PFSK-1 (cell line): ENCODE measurements around the gene TMEM184B.

ENCODE experiments used
- FOXP2 ChIP-seq: optimal IDR thresholded peaks from 2 replicates; pipeline ENCODE3; 2011; ENCODE audit warnings: borderline replicate concordance, control low read depth, inconsistent platforms; ENCODE audit not compliant: insufficient read depth; ENCODE audit errors: extremely low read length, extremely low read depth
- POLR2AphosphoS5 ChIP-seq: IDR thresholded peaks from 2 replicates; pipeline ENCODE4 v1.6.1; 2012; ENCODE audit warnings: low read depth, mild to moderate bottlenecking, control low read depth, low read length, moderate library complexity
- SIN3A ChIP-seq: IDR thresholded peaks from 2 replicates; pipeline ENCODE4 v1.6.1; 2012; ENCODE audit warnings: mild to moderate bottlenecking, low read length, moderate library complexity, borderline replicate concordance; ENCODE audit not compliant: insufficient read depth
- TAF1 ChIP-seq: IDR thresholded peaks from 2 replicates; pipeline ENCODE4 v1.6.1; 2012; ENCODE audit warnings: low read length, control low read depth, borderline replicate concordance; ENCODE audit not compliant: insufficient read depth
- TF ChIP-seq, protein P1 (sequence below), 2 experiments: IDR thresholded peaks; 2 replicates each; pipeline versions ENCODE4 v1.6.1 to v1.8.0; 2011 to 2012; ENCODE audit warnings: low read depth in 2 of 2, low read length in 2 of 2, control low read depth in 1 of 2, inconsistent platforms in 1 of 2, mild to moderate bottlenecking in 1 of 2, moderate library complexity in 1 of 2; ENCODE audit not compliant: insufficient read depth in 1 of 2

TMEM184B gene

DNA sequence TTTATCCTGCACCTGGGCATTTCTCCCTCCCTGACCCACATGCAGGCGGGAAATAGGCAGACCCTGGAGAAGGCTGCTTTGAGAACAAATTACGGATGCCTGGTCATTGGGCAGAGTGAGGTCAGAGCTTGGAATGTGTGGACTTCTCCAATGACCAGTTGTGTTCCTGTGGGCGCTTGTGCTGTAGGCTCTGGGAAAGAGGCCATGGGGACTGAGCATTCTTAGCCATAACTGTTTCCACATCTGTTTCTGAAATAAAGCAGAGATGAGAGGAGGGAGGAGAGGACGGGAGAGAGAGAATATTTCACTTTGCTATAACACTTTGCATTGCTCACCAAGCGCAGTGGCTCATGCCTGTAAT, 11.2 kb upstream of the TMEM184B start:
- TF ChIP-seq FOXP2 = no peak
- no peak for TF ChIP-seq TAF1
- TF ChIP-seq POLR2AphosphoS5 = no peak
- TF ChIP-seq, protein P1, sequence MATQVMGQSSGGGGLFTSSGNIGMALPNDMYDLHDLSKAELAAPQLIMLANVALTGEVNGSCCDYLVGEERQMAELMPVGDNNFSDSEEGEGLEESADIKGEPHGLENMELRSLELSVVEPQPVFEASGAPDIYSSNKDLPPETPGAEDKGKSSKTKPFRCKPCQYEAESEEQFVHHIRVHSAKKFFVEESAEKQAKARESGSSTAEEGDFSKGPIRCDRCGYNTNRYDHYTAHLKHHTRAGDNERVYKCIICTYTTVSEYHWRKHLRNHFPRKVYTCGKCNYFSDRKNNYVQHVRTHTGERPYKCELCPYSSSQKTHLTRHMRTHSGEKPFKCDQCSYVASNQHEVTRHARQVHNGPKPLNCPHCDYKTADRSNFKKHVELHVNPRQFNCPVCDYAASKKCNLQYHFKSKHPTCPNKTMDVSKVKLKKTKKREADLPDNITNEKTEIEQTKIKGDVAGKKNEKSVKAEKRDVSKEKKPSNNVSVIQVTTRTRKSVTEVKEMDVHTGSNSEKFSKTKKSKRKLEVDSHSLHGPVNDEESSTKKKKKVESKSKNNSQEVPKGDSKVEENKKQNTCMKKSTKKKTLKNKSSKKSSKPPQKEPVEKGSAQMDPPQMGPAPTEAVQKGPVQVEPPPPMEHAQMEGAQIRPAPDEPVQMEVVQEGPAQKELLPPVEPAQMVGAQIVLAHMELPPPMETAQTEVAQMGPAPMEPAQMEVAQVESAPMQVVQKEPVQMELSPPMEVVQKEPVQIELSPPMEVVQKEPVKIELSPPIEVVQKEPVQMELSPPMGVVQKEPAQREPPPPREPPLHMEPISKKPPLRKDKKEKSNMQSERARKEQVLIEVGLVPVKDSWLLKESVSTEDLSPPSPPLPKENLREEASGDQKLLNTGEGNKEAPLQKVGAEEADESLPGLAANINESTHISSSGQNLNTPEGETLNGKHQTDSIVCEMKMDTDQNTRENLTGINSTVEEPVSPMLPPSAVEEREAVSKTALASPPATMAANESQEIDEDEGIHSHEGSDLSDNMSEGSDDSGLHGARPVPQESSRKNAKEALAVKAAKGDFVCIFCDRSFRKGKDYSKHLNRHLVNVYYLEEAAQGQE (IDR thresholded peaks at IDR 0.05; ENCODE audit: insufficient read depth in 1 of 2, low read depth in 2 of 2, low read length in 2 of 2) = no peak
- TF ChIP-seq SIN3A = no peak

DNA sequence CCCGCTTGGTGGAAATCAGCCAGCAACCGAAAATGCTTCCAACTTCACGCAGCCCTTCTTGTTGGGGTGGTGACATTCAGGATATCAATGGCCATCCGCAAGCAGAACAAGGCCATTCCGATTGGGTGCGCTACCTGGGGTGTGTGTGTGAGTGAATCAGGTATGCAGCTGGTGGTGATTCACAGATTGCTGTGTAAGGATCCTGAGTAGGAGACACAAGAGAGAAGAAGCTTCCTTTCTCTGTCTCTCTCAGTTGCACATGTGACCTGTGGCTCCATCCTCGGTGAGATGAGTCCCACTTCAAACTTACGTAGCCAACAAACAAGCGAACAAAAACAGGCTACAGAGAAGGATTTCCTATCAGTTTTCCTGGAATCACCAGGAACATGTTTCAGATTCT, 9.6 kb upstream of the TMEM184B start:
- TF ChIP-seq, protein P1 (IDR thresholded peaks at IDR 0.05; ENCODE audit: insufficient read depth in 1 of 2, low read depth in 2 of 2, low read length in 2 of 2) = no peak
- no peak for TF ChIP-seq SIN3A
- no peak for TF ChIP-seq POLR2AphosphoS5
- no peak for TF ChIP-seq TAF1
- no peak for TF ChIP-seq FOXP2

GRCh38 chr22:38276166-38276565, 3.4 kb upstream of the TMEM184B start:
- TF ChIP-seq SIN3A = no peak
- TF ChIP-seq POLR2AphosphoS5 = no peak
- TF ChIP-seq, protein P1 (IDR thresholded peaks at IDR 0.05; ENCODE audit: insufficient read depth in 1 of 2, low read depth in 2 of 2, low read length in 2 of 2) = no peak
- no peak for TF ChIP-seq TAF1
- no peak for TF ChIP-seq FOXP2

DNA sequence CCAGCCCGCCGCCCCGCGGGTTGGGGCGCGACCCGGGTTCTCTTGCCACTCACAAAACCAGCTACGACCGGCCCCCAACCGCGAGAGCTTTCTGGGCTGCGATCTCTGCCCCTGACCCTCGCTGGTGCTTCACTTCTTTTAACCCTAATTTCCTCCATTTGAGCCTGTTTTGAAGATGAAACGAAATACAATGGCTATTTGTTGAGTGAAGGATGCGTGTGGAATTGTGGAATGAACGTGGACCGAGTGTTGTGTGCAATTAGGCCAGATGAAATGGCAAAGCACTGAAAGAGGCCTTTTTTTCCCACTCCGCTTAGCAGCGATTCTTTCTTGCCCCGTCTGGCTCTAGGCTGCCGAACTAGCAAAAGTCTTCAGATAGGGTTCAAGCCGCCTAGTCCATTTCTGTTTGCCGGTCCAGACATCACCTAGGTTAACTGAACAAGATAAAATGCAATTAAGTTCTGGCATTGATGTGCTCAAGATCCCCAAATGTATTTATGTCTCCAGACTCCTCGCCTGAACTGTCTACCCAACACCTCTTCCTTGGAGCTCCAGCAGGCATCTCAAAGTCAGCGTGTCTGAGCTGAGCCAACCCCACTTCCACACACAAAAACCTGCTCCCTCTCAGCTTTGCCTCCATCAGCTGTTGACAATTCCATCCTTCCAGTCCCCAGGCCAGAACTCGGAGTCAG, 471 bp upstream of the TMEM184B start:
- no peak for TF ChIP-seq FOXP2
- no peak for TF ChIP-seq SIN3A
- TF ChIP-seq TAF1 = no peak
- no peak for TF ChIP-seq POLR2AphosphoS5
- TF ChIP-seq, protein P1 (IDR thresholded peaks at IDR 0.05; ENCODE audit: insufficient read depth in 1 of 2, low read depth in 2 of 2, low read length in 2 of 2) = no peak

DNA sequence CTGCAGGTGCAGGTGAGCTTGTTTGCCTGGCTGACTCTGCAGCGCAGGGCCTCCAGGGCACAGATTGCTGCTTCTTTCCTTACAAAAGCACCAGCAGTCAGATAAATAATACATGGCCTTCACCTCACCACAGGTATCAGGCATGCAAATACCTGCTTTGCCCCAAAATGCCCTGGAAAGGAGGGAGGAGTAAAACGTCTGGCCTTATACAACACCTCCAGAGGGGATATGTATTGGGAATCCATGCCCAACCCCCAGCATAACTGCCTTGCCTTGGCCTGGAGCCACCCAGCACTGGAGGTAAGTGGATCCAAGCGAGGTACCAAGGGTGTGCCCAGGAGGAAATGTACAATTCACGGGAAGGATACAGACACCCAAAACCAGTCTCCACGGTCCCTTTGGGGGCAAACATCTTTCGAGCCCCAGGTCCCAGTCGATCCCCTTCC, 860 bp downstream of the TMEM184B start:
- TF ChIP-seq SIN3A (no peak), FOXP2 (no peak), TAF1 (no peak), POLR2AphosphoS5 (no peak)
- TF ChIP-seq, protein P1 (IDR thresholded peaks at IDR 0.05; ENCODE audit: insufficient read depth in 1 of 2, low read depth in 2 of 2, low read length in 2 of 2) = no peak
